Stomach (tissue), 9 donors: ENCODE measurements around the gene DPYSL4. TPM values are rescaled to one million over a fixed set of nuclear protein-coding genes. Genes with fewer than 3 reads are reported as not detected.
A peak's percentile ranks its signal among the peaks of the same experiment; 100 is the strongest.

Experiments
- DNase-seq, 2 donors: peaks; one replicate each; pipeline versions ENCODE4 v3.0.0 to v3.0.0-alpha.2; 2013 to 2019
- H3K27ac ChIP-seq, 5 donors: fragments of 200-600 bp in 4 of 5; sonication (generic) in 4 of 5; one replicate each; pipeline ENCODE4 v1.5.1; 2013 to 2019; ENCODE audit warnings: mild to moderate bottlenecking in 1 of 5, moderate library complexity in 1 of 5
- H3K27me3 ChIP-seq, 3 donors: fragments of 200-600 bp; sonication (generic); one replicate each; pipeline ENCODE4 v1.5.1; 2017 to 2019; ENCODE audit warnings: mixed run types in 1 of 3
- H3K36me3 ChIP-seq, 4 donors: fragments of 200-600 bp; sonication (generic); 1 replicate in 3 of 4; 2 replicates in 1 of 4; pipeline ENCODE4 v1.5.1; 2016 to 2019
- H3K4me1 ChIP-seq, 4 donors: fragments of 200-600 bp; sonication (generic); one replicate each; pipeline ENCODE4 v1.5.1; 2016 to 2019
- H3K4me3 ChIP-seq, 4 donors: fragments of 200-600 bp; sonication (generic) in 3 of 4; one replicate each; pipeline ENCODE4 v1.5.1; 2016 to 2019; ENCODE audit warnings: mild to moderate bottlenecking in 1 of 4
- H3K9me3 ChIP-seq, 4 donors: fragments of 200-600 bp; sonication (generic); one replicate each; pipeline ENCODE4 v1.5.1; 2016 to 2019
- CTCF ChIP-seq, 7 experiments: fragments of 450-650 bp in 4 of 7; fragments of 200-600 bp in 3 of 7; sonication (generic) in 3 of 7; IDR thresholded peaks; one replicate each; pipeline ENCODE4 v1.5.1; 2016 to 2019; ENCODE audit warnings: antibody characterized with exemption in 7 of 7, control low read depth in 2 of 7, mild to moderate bottlenecking in 1 of 7
- EP300 ChIP-seq: sonication (generic); formaldehyde crosslinking; IDR thresholded peaks from one replicate; pipeline ENCODE4 v1.6.1; 2017; ENCODE audit warnings: antibody characterized with exemption
- POLR2A ChIP-seq, 4 donors: fragments of 450-650 bp; IDR thresholded peaks; one replicate each; pipeline ENCODE4 v1.6.1; 2016; ENCODE audit warnings: antibody characterized with exemption in 4 of 4, control low read depth in 2 of 4, mild to moderate bottlenecking in 1 of 4, moderate library complexity in 1 of 4
- POLR2AphosphoS5 ChIP-seq, 3 donors: sonication (generic); formaldehyde crosslinking; IDR thresholded peaks; one replicate each; pipeline ENCODE4 v1.6.1; 2016; ENCODE audit warnings: antibody characterized with exemption in 3 of 3
- WGBS, 5 donors: extraction: QIAGEN DNeasy Blood & Tissue Kit in 3 of 5; methylation state at CpG; one replicate each; pipeline versions ENCODE4 v1.1.5 to v1.1.7; 2013 to 2018; 5-methylcytosine and 5-hydroxymethylcytosine counted together
- intact Hi-C: fragments of 100-400 bp; cut with DNase I; formaldehyde crosslinking; loops from one replicate; pipeline ENCODE4 v1.15.1; 2023; ENCODE audit warnings: low total_unique reads
- polyA plus RNA-seq, 3 donors: library from polyadenylated mRNA; stranded (reverse); fragments of 200-250 nt; gene quantifications; one replicate each; pipeline ENCODE4 v1.2.3, GENCODE V29; 2013
- total RNA-seq, 5 donors: library from RNA; depleted of rRNA; stranded (reverse); fragments of >200 nt; gene quantifications; one replicate each; pipeline versions ENCODE4 v1.1.0 to v1.2.3, GENCODE V29; 2014 to 2016
- donor health status: healthy with polysubstance abuse.
- donor health status: Bipolar disorder and iron deficiency.
- donor health status: healthy.

The DPYSL4 gene
- total and polyA plus RNA-seq, 8 donors: 0.43 to 2.0 (median 0.68) TPM; not detected in 3

GRCh38 chr10:132232981-132233380 is 46.2 kb downstream of the DPYSL4 start:
- DNase-seq: no peak
- H3K27me3 ChIP-seq: no peaks in the 10 kb centered on the region
- TF ChIP-seq POLR2AphosphoS5 (IDR thresholded peaks at IDR 0.05) (no peak), CTCF (IDR thresholded peaks at IDR 0.05) (no peak), EP300 (no peak), POLR2A (IDR thresholded peaks at IDR 0.05) (no peak)
- H3K4me1 ChIP-seq: peaks cover 0 to 27% (median 10%) of the 10 kb centered on the region in 4 donors
- H3K4me3 ChIP-seq: no peak overlapping the region
- H3K27ac ChIP-seq: no peak overlapping the region
- no peaks in the 10 kb centered on the region for H3K36me3 ChIP-seq
- H3K9me3 ChIP-seq: no peaks in the 10 kb centered on the region
- 75 to 88% (median 85%) methylated on average over 7 to 9 of the region's 9 CpGs for WGBS, 5 donors
- intact Hi-C loops: no loop called here

- no peaks in the 10 kb centered on the region for H3K36me3 ChIP-seq
- peak in 1 of 2 donors; percentile 56 for DNase-seq
Observed at GRCh38 chr10:132233501-132234085, 46.8 kb downstream of the DPYSL4 start.

GRCh38 chr10:132234860-132235259 is 48.1 kb downstream of the DPYSL4 start:
- no peaks in the 10 kb centered on the region for H3K27me3 ChIP-seq
- intact Hi-C loops: no loop called here

More at GRCh38 chr10:132233501-132234085, 46.8 kb downstream of the DPYSL4 start:
- no peak for TF ChIP-seq CTCF (IDR thresholded peaks at IDR 0.05)
- no peak for TF ChIP-seq POLR2AphosphoS5 (IDR thresholded peaks at IDR 0.05)
- no peak for TF ChIP-seq EP300
- TF ChIP-seq POLR2A (IDR thresholded peaks at IDR 0.05): no peak
- H3K4me1 ChIP-seq: peaks cover 0 to 27% (median 10%) of the 10 kb centered on the region in 4 donors
- H3K27me3 ChIP-seq: no peaks in the 10 kb centered on the region
- H3K27ac ChIP-seq: no peak overlapping the region
- intact Hi-C loops: no loop called here
- no peak overlapping the region for H3K4me3 ChIP-seq
- 75 to 87% (median 82%) methylated on average over 18 of the region's 18 CpGs for WGBS, 5 donors
- H3K9me3 ChIP-seq: no peaks in the 10 kb centered on the region

DNA sequence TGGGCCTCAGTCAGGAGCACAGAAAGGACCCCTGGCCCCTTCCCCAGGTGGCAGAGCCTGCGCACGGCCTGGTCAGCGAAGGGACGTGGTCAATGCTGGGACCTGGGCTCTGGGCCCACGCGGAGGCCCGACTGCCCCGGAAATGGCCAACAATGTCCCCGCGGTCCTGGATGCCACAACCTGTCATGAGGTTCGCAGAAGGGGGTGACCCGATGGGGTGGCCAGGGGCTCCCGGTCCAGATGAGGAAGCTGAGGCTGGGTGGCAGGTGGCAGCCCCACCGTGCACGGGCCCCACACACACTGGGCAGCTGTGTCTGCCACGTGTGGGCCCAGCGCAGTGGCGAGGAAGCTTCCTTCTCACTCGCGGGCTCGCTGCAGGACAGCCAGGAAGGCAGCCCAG is 49.4 kb downstream of the DPYSL4 start:
- Histone ChIP-seq H3K4me3 (no peak overlapping the region), H3K4me1 (peaks cover 0 to 12% (median under 1%) of the 10 kb centered on the region in 4 donors), H3K27me3 (no peaks in the 10 kb centered on the region), H3K27ac (no peak overlapping the region), H3K9me3 (no peaks in the 10 kb centered on the region), H3K36me3 (no peaks in the 10 kb centered on the region)
- WGBS, 5 donors: 92 to 100% (median 96%) methylated on average over 5 to 21 of the region's 21 CpGs
- no peak for DNase-seq
- TF ChIP-seq POLR2A (IDR thresholded peaks at IDR 0.05) (no peak), CTCF (IDR thresholded peaks at IDR 0.05) (no peak), POLR2AphosphoS5 (IDR thresholded peaks at IDR 0.05) (no peak), EP300 (no peak)
- intact Hi-C loops: no loop called here

More at GRCh38 chr10:132234860-132235259, 48.1 kb downstream of the DPYSL4 start:
- Histone ChIP-seq H3K36me3 (no peaks in the 10 kb centered on the region), H3K4me3 (no peak overlapping the region), H3K9me3 (no peaks in the 10 kb centered on the region), H3K4me1 (peaks cover 0 to 24% (median 10%) of the 10 kb centered on the region in 4 donors), H3K27ac (no peak overlapping the region)
- WGBS, 5 donors: 86 to 96% (median 95%) methylated on average over 6 of the region's 6 CpGs
- TF ChIP-seq POLR2AphosphoS5 (IDR thresholded peaks at IDR 0.05) (no peak), EP300 (no peak), POLR2A (IDR thresholded peaks at IDR 0.05) (no peak), CTCF (IDR thresholded peaks at IDR 0.05) (no peak)
- DNase-seq: no peak
